SKM-1 treated with dmso at 0.1 percent for 144 hours (cell line): ENCODE measurements around the gene SYTL1.

Experiments used
- DNase-seq: peaks from one replicate; lab custom pipeline; 2025; ENCODE audit not compliant: unreplicated experiment; lab: John Stamatoyannopoulos, UW

SYTL1 gene

DNA sequence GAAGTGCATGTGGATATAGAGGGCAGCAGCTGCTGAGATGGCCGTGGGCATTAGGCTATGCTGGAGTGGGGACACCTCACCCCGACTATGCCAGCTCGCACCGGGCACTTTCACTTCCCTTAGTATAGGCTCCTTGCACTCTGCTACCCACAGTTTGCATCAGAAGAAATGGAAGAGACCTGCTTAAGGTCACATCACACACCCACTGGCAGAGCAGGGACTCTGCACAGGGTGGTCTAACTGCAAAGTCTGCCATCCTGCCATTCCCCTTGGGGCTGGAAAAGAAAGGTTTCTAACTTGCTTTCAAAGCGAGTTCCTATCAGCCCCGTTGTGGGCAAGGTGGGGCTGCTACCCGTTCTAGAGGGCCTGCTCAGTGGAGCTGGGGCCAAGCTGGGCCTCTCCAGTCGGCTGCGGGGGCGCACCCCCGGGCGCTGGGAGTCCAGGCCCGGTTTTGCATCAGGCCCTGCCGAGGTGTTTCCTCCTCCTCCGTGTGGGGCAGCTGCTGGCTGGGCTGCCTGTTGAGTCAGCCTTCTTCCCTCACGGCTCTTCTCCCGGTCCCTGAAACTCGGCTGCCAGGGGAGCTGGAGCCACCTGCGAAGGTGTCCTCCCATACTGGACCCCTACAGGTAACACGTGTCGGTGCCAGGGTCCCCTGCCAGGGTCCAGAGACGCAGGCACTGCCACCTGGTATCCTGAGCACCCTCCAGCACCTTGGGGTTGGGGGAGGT is at the start of gene SYTL1:
Gene SYTL1 (plus strand): TSS at position 498 of the 728 bp plus-strand sequence. CDS start 3,313 bp downstream, outside the sequence.
- peak; percentile 67 for DNase-seq

DNA sequence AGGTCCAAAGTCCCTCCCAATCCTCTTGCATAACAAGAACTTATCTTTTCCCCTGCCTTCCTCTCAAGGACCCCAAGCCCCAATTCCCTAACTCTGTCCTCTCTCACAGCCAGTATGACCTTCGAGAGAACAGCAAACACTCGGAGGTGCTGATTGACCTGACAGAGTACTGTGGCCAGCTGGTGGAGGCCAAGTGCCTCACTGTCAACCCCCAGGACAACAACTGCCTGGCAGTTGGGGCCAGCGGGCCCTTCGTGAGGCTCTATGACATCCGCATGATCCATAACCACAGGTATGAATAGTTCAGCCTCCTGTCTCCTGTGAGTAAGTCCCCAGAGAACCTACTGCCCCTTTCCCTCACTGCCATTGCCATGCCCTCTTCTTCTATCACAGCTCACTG is 49.7 kb upstream of the SYTL1 start:
- DNase-seq, result no peak

- DNase-seq, result no peak
These were observed 47.9 kb upstream of the SYTL1 start for GRCh38 chr1:27293915-27294314.

- DNase-seq, result peak; percentile 58
These were observed 45.0 kb upstream of the SYTL1 start for GRCh38 chr1:27296773-27297291.

DNA sequence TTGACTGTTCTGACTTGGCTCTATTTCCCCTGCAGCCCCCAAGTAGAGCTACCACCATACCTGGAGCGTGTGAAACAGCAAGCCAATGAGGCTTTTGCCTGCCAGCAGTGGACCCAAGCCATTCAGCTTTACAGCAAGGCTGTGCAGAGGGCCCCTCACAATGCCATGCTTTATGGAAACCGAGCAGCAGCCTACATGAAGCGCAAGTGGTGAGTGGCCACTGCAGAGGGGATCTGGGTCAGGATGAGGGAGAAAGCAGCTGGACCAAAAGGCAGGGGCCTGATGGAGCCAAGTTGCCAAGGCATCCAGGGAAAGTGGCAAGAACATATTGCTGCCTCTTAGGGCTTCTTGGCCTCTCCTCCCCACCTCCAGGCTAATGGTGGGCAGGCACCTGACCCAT is 43.9 kb upstream of the SYTL1 start:
- DNase-seq, result no peak

DNA sequence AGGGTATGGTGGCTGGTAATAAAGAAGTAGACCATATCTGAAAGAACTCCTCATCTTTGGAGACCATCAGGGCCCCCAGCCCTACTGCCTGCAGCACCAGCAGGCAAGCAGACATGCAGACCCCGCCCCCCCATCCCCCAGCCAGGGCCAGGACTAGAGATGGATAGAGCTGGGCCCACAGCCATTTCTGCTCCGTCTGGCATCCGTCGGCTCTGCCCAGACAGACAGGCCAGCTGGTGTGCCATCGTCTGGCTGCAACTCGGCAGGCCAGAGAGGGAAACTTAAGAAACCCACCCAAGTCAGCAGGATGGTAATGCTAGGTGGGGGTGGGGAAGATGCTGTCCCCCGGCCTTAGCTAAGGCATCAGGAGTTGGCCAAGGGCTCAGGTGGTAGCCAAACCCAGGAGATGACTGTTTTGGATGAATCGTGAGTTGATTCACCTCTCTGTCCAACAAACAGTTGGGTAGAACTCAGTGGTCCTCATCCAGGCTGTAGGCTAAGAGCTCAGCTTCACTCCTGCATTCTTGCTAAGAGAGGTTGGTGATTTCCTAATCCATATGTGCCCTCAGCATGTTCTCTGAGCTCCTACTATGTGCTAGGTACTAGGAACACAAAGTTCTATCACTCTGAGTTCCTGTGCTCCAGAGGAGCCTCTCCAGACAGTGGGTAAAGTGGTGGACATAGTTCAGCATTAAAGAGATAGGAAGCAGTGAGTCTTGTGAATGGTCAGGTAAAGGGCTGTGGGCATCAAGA is 43.0 kb upstream of the SYTL1 start:
- DNase-seq, result no peak

DNA sequence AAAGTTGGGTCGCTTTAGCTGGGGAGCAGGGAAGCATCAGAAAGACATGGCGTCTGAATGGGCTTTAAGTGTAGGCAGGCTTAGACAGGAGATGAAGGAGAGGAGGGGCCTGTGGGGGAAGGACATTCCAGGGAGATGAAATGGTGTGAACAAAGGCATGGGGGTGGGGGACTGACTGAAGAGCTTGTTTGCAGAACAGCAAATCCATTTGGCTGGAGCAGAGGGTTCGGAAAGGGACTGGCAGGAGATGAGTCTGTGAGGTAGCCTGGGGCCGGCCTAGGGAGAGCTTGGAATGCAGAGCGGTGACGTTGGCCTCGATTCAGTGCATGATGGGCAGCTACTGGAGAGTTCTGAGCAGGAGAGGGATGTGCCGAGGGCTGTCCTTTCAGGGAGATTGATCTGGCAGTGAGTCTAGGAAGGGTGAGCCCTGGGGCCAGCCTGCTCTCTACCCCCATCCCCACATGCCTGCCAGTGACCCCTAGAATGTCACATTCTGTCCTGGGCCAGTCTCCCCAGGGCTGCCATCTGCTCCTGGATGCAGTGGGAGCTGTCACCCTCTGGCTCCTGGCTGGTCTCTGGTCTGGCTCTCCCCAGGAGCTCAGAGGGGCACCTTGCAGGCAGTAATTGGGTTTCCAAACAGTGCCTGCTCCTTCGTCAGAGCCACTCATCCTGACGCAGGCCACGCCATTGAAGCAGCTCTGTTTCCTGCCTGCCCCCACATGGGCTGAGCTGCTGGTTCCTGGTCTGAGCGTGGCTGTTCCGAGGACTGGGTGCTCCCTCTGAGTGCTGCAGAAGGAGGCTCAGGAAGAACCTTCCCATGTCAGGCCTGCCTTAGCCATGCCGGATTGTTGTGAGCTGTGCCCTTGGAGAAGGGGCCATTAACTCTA is 42.2 kb upstream of the SYTL1 start:
- DNase-seq, result no peak

DNA sequence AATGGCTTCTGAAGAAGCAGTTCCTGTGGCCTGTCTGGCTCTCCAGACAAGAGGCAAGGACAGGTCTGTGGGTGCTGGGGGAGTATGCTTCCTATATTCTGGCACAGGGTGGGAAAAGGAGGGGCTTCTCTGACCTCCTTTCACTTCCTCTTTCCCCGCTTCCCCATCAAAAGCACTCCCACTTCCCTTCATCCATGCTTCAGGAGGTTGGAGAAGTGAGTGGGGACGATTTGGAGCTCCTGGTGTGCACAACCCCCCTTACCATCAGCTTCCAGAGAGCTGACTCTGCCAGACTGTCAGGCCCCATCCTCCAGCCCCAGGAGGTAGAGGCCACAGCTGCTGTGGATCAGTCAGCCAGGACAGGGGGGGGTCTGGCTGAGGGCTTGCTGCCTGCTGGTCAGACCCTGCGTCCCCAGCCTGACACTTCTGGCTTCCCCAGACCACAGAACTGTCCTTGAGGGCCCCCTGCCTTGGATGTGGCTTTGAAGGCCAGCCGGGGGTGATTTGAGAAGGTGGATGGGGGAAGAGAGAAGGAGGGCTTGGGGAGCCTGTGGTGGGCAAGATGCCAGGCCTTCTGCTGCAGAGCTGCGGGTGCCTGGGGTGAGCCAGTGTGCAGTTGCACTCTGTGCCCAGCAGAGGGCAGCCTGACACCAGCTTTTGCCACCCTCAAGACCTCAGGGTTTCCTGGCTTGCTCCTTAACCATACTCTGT is 41.3 kb upstream of the SYTL1 start:
- DNase-seq, result peak; percentile 80

- DNase-seq, result no peak
These were observed 40.8 kb upstream of the SYTL1 start for GRCh38 chr1:27301052-27301422.

DNA sequence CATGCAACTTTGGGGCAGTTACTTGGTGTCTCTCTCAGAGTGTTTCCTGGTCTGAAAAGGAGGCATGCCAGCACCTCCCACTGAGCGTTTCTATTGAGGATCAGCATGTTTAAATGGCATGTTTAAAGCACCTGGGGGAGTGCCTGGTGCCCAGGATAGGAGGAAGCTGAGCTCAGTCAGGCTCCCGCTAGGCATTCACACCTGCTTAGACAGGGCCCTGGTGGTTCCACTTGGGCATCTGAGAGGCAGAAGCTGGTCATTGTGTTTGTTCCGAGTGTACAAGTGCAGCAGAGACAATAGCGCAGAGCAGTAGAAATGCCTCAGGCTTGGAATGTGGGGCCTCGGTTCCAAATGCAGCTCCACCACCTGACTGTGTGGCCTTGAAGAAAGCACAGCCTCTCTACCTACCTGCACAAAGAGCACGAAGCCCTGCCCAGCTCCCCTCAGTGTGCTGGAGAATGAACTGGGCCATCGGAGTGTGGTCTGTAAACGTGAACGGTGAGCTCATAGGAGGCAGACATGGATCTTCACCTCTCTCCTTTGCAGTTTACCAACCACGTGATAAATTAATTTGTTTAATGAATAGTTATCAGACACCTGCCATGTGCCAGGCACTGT is 40.1 kb upstream of the SYTL1 start:
- no peak for DNase-seq

DNA sequence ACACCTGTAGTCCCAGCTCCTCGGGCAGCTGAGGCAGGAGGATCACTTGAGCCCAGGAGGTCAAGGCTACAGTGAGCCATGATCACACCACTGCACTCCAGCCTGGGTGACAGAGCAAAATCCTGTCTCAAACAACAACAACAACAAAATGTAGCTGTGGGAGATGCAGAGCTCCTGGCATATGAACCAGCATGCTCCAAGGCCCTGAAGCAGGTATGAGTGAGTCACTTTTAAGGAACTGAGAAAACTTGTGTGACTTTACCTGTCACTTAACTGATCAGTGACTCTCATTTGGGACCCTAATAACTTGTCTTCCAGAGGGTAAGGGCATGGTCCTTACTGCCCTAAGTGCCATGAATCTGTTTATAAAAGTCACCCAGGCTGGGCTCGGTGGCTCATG is 39.2 kb upstream of the SYTL1 start:
- no peak for DNase-seq

GRCh38 chr1:27303509-27303908 is 38.3 kb upstream of the SYTL1 start:
- no peak for DNase-seq

DNA sequence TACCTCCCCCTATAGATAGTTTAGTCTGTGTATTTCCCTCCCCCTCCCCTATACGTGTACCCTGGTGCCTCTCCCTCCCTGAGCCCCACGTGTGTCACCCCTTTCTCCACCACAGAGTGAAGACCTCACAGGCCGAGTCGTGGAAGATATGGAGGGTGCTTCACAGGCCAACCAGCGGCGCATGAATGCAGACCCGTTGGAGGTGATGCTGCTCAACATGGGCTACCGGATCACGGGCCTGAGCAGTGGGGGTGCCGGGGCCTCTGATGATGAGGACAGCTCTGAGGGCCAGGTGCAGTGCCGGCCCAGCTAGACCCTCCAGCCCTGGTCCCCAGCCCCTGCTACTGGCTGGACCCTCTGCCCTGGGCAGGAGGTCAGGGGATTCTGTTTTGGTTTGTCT is 35.8 kb upstream of the SYTL1 start:
- DNase-seq, result no peak

DNA sequence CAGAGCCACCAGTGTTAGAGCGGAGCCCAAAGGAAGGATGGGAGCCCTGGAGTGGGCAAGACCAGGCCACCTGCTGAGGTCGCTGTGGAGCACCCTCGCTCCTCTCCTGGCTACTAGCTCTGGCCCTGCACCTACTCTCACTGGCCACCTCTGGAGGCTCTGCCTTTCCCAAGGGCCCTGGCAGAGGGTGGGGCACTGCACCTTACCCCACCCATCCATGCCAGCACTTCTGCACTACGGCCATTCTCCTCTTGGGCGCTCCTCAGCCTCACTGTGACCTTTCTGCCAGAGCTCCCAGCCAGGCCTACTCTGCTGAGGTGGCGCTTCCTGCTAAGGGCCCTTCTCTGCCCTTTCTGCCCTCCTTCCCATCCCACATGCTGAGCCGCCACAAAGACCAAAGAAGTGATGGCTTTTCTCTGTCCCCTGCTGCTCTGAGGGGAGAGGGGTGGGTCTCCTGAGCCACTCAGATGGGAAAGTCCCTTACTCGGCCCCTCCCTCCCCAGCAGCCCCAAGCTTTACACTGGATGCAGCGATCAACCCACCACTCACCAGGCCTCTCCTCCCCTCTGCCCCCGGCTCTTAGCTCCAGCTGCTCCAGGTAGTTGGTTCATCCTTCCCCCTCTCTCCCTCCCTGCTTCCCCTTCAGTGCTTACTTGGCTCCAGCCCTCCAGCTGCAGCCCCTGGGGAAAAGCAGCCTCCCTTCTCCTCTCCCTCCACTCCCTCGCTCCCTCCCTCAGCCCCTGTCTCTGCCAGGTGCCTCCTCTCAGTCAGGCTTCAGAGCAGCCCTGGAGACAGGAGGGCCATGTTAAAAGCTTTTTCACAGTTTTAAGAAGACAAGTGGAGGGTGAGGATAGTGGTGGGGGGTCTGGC is 34.7 kb upstream of the SYTL1 start:
- DNase-seq, result no peak

DNA sequence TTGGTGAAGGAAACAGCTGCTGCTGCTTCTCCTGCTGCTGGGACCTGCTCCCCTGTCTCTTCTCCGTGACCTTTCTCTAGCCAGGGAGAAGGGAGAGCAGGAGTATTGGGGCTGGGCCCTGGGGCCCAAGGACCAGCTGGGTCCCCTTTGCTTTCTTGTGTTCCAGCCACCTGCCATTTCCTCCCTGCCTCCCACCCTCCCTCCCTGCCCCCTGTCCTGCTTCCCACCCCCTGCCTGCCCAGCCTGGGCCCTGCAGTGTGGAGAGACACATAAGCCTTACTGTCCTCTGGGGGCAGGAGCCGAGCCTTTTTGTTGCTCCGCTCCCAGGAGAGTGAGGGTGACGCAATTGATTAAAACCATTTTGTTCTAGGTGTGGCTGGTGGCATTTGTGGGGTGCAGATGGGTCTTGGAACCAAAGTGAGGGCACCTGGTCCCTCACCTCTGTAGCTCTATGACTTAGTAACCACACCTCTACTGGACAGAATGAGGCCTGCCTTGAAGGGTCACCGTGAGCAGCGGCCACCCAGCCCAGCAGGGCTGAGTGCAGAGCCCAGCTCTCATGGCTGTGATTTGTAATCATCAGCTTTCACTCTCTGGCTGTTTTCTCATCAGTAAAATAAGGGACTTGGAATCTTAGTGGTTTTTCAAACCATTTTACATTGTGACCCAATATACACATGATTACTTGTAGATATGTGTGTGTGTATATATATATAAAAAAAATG is 33.8 kb upstream of the SYTL1 start:
- no peak for DNase-seq

- DNase-seq, result no peak
These were observed 27.7 kb upstream of the SYTL1 start for GRCh38 chr1:27314169-27314568.

GRCh38 chr1:27314737-27315136 is 27.1 kb upstream of the SYTL1 start:
- no peak for DNase-seq

DNA sequence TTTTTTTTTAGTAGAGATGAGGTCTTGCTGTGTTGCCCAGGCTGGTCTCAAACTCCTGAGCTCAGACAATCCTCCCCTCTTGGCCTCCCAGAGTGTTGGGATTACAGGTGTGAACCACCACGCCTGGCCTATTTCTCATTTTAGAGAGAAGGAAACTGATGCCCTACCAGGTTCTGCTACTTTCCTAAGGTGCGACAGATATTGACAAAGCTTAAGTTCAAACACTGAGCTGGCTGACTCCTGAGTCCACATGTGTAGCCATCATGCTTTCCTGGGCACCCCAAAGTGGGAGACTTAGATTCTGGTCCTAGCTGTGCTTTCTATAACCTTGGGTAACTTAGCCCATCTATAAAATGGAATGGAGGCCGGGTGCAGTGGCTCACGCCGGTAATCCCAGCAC is 25.0 kb upstream of the SYTL1 start:
- DNase-seq, result no peak

DNA sequence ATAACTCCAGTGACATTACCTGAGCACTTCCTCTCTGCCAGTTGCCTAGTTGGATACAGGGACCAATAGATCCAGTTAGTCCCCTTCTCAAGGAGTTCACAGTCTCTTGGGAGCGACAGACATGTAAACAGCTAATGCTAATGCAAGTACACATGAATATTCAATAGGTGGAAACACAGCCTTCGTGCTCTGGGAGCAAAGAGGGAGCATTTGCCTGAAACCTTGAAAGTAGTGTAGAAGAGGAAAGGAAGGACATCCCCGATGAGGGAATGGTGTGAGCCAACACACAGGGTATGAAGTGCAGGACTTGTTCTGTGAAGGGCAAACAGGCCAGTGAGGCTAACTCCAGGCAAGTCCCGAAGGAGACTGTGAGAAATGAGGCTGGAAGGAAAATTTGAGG is 23.7 kb upstream of the SYTL1 start:
- no peak for DNase-seq
